GM18907 (cell line): ENCODE data around the gene RPL11.
"Not testable (repeated sequence)": the region's sequence is repeated elsewhere in the genome, so short reads cannot be mapped to it uniquely, and the experiment has no call there.

Source experiments
- ATAC-seq: cut with Tn5 transposase; IDR thresholded peaks from one replicate; pipeline ENCODE4 v1.9.1; 2021; ENCODE audit warnings: mild to moderate bottlenecking, moderate library complexity; ENCODE audit not compliant: unreplicated experiment

The RPL11 gene

GRCh38 chr1:23727362-23727811, 35.8 kb downstream of the RPL11 start:
- ATAC-seq, result no peak

GRCh38 chr1:23732363-23733224, 41.0 kb downstream of the RPL11 start:
- ATAC-seq, result no peak

GRCh38 chr1:23733281-23733680, 41.7 kb downstream of the RPL11 start:
- not testable (repeated sequence) for ATAC-seq

DNA sequence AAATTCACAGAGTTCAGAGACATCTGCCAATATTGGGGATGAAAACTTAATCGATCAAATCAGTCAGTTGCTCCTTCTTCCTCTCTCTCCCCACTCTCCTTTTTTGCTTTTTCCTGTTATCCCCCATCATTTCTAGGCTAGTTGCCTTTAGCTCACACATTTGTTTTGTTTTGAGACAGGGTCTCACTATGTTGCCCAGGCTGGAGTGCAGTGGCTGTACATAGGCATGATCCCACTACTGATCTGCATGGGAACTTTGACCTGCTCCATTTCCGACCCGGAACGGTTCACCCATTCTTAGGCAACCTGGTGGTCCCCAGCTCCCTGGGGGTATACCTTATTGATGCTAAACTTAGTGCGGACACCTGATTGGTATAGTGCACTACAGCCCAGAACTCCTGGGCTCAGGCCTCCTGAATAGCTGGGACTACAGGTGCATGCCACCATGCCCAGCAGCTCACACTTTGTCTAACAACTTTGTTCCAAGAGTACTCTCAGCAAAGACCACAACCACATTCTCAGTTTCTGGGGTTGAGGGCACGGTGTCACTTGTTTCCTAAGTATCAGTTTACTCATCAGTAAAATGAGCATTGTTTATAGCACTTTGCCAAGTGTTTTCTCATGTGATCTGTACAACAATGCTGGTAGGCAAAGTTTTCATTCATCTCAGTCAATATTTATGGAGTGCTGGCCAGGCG, 45.0 kb downstream of the RPL11 start:
- ATAC-seq, result no peak

- no peak for ATAC-seq
These were observed 50.0 kb downstream of the RPL11 start for GRCh38 chr1:23741609-23742008.

DNA sequence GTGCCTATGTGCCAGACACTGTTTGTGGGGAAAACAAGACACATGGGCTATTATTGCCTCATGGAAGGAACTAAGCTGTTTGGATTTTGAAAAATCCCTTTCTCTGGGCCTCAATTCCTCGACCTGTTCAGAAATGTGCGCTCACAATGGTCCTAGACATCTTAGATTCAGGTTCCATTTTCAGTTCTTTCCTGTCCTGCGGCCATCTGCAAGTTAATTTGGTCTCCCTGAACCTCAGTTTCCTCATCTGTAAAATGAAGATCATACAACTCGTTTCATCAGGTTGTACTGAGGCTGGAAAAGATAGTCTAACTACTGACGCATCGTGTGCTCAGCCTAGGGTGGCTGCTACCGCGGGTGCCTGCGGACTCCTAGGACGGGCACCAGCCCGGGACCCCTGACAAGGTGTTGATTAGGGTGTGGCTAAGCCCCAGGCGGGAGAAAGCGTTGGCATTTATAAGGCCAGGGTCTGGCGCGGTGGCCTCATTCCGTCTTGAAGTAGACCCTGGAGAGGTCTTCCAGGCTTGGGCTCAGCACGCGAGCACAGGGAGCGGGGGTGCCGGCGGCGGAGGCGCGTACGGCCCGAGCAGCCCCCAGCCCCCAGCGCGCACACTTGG, 51.2 kb downstream of the RPL11 start:
- peak; percentile 19 for ATAC-seq

GRCh38 chr1:23743287-23744152, 51.9 kb downstream of the RPL11 start, which contains the start of gene ELOA:
Gene ELOA, plus strand, starts transcription at chr1:23743471. Its CDS starts 33 bp downstream, at chr1:23743504.
- peak; percentile 74 for ATAC-seq

GRCh38 chr1:23745515-23745914, 53.9 kb downstream of the RPL11 start:
- no peak for ATAC-seq
